HG02840 (cell line): ENCODE data around the gene RIN2.

ENCODE experiments used
- ATAC-seq: cut with Tn5 transposase; IDR thresholded peaks from one replicate; pipeline ENCODE4 v1.9.1; 2021; ENCODE audit warnings: mild to moderate bottlenecking, moderate library complexity, moderate number of reproducible peaks; ENCODE audit not compliant: unreplicated experiment, low FRiP score

RIN2 gene

DNA sequence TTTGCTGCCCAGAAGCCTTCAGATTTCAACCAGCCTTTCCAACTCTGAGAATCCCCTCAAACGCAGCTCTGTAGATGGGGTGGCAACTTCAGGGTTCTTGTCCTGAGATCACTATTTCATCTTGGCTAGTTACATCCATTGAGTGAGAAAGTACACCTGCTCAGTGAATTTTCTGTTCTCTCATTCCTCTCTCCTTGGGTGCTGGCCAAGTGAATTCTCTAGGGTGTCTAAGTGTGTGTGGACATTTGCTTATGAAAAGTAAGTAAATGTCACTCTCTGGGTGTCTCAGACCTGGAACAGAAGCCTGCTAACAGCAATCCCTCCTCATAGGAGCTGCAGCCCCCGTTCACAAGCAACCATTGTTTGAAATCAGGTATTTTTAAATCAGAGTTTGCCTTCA lies 3.8 kb downstream of the RIN2 start:
- ATAC-seq, result no peak

DNA sequence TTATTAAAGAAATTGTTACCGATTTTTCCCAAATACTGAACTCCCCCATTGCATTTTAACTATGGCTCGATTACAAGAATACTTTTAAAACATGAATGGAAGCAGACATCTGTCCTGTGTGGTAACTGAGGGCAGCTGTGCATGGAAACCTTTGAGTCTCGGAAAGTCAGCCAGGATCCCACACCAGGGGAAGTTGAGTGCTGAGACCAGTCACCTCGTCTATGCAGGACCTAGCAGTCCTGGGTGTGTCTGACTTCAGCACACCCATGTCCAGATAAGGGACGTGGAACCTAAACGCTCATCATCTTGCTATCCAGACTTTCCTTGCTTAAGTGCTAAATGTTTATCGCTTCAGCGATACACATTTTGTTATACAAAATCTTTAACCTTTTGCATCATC lies 6.1 kb downstream of the RIN2 start:
- ATAC-seq, result no peak

DNA sequence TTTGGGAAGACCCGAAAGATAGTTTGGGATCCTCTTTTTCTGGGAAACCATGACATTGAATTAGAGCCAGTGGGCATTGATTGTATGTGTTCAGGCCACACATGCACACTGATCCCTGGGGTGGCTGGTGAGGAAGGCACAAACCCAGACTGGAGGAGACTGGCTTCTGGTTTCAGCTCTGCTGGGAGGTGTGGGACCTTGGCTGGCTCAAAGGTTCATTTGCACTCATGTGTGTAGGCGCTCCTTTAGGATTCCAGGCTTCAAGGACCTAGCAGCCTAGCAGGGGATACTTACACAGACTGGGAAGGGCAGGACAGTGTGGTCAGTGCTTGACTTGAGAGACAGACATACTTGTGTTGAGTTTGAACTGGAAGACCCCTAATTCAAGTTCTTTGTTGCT lies 7.2 kb downstream of the RIN2 start:
- ATAC-seq, result no peak

DNA sequence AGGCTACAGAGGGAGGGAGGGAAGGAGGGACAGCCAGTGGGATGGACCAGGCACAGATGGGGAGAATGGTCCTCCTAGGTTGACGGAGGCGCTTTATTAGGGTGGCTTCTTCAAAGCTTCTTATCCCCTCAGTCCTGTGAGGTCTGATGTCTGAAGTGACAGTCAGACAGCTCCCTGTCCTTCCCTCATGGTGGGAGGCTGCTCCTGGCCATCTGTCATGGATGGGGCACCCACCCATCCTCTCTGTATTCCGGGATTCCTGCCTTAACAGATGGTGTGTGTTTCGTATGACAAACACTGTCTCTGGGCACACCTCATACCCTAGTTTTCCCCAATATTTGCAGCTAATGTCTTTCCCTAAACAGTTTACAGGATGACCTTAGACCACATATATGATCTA lies 7.9 kb downstream of the RIN2 start:
- ATAC-seq, result no peak

DNA sequence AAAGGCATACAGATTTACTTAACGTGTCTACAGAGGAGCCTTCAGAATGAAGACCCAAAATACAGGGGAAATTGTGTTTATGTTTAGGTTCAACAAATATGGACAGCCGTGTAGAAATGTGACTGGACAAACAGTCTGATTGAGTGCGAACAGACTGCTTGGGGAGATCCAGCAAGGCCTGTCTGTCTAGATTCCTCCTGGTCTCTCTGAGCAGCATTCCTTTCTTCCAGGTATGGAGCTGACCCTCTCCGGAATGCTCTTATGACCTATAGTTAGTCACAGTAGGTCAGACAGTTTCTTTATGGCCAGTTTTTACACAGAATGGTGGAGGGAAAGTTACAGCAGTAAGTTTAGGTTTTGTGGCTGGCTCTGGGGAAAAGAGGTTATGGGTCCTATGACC lies 9.0 kb downstream of the RIN2 start:
- no peak for ATAC-seq

DNA sequence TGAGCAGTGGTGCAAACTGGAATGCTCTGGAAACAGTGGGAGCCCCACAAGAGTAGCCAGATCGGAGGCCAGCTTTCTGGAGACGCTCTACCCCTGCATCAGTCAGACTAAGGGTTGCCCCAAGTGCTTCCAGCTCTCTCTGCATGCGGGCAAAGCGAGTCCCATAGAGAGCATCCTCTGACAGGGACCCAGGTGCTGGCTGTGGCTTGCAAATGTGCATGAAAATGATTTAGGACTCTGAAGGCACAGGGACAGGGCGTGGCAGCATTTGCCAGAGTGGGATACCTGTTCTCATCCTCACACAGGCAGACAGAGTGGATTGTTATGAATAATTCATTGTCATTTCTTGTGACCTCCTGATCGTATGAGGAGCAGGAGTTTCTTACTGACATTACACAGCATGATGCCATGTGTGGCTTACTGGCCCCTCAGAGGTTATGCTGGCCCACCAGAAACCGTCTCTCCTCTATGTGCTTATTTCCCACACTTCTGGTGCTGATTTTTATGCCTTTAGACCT lies 10.3 kb downstream of the RIN2 start:
- no peak for ATAC-seq

DNA sequence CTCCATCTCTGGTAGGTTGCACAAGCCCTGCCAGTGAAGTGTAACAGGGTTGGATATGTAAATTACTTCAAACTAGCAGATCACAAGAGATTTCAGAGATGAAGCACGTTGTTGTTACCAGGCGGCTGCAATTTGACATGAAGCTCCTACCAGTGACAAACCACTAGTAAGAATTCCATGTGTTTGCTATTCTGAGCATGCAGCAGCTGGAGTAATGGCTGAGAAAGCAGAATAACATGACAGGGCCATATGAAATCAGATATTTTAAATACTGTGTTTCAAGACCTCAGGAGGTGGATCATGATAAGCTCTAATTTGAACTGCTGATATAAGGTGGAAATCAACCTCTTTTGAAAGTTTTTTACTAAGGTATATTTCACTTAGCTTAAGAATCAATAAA lies 11.4 kb downstream of the RIN2 start:
- no peak for ATAC-seq

DNA sequence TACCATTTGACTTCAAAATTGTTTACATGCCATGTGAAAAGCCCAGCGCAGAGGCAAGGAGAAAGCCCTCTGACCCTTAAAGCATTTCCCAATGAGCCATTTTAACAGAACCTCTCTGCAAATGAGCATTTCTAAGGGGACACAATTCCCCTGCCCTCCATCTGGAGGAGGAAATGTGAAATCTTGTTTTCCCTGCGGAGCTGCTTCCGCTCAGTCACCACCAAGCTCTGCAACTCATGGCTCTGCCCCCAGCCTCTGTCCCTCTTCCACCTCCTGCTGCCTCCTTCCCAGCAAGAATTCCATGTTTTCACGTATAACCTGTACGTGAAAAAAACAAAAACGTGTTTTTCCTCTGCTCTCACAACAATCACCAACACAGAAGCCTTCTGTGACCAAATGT lies 12.3 kb downstream of the RIN2 start:
- ATAC-seq, result no peak

DNA sequence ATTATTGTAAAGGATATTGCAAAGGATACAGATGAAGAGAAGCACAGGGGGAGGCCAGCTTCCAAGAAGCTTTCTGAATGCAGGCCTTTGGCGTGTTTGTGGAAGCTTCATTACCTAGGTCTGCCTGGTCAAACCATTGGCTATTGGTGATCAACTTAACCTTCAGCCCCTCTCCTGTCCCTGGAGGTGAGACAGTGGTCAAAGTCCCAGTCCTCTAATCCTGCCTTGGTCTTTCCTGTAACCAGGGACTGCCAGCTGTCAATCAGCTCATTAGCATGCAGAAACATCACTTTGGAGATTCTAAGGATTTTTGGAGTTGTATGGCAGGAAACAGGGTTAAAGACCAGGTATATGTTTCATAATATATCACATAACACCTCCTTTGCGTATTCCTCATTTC lies 13.0 kb downstream of the RIN2 start:
- ATAC-seq, result no peak

DNA sequence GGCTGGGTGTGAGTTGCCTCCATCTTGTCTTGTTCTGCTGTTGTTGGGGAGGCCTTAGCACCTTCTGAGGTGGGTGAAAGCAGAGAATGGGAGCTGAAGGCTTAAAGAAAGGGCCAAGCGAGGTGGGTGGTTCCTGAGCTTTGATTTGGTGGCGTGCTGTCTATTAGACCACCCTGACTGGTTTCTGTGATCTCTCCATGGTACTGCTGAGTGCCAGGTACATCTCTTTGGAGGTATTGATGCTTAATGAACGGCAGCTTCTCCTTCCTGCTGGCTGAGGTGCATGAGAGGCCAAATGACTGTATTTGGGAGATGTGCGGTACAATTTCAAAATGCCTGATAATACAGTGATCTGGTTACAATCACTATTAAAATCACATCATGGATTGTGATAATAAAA lies 15.4 kb downstream of the RIN2 start:
- no peak for ATAC-seq

DNA sequence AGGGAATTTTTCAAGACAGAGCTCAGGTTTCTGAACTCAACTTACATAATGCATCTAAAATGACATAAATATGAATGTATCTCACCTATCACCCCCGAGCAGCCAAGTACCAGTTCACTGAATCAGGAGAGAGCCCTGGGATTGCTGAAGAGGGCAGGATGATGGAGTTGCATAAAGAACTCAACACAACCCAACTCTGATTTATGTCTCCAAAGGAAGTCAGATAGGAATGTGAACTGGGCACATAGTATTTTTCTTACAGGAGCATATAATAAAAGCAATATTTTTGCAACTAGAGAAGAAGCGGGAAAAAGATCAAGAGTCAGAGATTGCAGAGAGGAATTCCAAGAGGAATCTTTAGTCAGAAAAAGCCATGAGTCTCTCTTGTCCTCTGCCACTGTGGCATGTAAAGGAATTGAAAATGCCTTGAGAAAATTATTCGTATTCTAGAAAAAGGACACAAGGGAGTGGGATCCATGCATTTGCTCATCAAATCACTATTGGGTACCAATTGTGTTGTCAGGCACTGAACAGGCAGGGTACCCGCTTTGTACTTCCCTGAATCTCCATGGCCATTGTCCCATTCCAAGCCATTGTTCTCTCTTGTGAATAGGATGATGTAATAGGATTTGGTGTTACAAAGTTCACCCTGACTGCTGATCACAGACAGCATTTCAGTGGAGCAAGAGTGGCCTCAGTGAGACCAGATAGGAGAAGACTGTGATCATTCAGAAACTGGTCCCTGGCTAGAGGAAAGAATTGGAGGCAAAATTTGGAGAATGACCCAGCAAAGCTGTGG lies 16.3 kb downstream of the RIN2 start:
- ATAC-seq, result no peak

DNA sequence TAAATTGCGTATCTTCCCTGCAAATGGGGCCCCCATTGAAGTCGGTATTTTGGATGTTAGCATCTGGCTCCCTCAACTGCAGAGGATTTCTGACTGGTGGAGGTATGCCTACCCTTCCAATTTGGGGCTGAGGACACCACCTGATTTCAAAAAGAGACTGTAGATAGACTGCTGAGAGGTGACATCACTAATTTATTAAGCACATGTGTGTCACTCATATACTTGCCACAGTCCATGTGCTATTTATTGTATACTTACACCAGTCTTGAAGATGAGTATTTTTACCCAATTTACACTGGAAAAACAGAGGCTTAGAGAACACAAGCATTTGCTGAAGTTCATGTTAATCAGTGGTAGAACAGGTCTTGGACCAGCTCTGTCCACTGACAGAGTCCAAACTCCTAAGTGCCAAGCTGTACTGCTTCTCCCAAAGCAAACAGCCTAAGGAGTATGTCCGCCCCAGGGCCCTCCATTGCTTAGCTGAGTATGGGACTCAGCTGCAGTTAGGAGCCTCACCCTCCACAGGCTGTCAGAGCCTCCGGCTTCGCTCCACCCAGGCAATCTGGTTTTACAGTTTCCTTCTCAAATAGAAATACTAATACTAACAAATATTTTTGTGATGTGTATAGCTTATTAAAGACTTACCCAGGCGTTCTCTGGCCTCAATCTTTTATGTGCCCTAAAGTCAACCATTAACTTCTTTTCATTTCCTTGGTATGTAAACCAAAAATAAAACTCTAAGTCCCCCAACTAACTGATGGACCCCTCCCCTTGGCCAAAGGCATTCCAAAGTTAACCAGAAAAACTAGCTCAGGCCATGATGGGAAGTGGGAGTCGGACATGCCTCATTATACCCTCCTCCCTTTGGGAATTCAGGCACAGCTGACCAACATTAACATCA lies 17.5 kb downstream of the RIN2 start:
- no peak for ATAC-seq

DNA sequence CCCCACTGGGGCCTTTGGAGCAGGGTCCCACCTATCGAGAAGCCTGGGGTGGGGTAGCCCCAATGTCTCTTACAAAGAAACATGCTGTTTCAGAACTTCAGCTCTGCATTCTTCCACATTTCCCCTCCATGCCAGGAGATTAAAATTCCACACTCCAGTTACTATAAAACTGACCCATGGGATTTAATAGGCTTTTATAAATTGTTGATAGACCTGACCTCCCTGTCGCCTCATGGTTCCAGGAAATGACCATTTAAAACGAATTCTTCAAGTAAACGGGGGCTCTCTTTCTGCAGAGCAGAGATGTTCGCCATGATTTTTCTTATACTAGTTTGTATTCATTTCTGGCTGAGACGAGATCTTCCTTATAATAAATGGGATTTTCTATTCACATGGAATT lies 19.3 kb downstream of the RIN2 start:
- no peak for ATAC-seq

DNA sequence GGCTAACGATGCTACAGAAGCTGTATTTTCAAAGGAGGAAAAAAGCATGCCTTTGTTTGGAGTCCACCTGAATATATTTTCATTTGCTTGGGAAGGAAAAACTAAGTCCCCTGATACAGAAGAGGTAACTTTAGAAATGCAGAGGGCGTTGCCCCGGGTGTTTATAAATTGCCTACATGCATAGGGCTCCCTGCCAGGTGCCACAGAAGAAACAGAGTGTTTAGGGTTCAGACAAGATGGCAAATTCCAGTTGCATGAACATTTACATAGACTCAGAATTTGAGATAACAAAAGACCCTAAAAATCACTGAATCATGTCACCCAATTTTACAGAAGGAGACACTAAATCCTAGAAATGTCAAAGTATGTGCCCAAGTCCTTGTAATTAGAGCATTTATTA lies 19.9 kb downstream of the RIN2 start:
- no peak for ATAC-seq

DNA sequence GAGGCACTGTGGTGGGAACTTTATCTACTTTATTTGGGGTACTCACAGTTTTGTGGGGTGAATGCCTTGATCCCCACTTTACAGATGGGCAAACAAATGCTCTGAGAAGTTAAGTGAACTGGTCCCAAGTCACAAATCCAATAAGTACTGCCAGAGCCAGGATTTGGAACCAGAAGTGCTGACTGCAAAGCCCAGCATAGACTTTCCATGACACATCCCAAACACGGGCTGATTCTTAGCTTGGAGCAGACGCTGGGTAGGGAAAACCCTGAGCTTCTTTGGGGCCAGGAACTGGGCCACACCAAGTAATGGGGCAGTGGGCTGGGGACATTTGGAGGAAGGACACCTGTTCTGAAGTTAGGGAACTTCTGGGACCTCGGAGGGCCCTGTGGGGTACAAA lies 20.3 kb downstream of the RIN2 start:
- no peak for ATAC-seq

DNA sequence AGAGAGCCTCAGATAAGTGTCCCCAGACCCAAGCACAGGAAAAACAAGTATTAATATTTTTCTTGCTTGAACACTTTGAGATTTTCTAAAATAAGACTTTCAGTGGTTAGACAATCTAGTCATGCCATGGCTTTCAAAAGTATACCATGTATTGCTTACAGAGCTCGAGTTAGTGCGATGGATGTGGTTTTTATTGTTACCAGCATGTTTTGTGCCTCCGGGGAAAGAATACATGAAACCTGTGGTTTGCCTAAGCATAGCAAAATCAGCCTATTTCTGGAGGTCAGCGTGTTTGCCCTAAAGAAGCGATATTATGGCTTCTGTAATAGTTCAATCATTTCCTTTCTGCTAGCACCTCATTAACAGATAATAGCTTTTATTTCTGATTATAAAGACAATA lies 21.6 kb downstream of the RIN2 start:
- no peak for ATAC-seq

DNA sequence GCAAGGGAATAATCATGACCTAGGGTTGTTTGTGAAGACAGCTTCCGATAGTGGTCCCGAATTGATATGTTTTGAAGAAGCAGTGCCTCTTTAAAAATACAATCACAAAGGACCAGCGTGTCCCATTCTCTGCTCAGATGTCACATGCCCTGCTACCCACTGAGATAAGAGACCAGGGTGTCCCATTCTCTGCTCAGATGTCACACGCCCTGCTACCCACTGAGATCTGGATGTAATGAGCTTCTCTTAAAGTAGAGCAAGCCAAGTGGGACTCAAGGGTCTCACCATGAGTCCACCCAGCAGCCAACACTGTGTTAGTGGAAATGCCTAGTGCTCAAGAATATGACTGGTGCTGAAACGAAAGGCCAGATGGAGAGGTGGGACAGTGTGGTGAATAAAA lies 22.2 kb downstream of the RIN2 start:
- ATAC-seq, result no peak

DNA sequence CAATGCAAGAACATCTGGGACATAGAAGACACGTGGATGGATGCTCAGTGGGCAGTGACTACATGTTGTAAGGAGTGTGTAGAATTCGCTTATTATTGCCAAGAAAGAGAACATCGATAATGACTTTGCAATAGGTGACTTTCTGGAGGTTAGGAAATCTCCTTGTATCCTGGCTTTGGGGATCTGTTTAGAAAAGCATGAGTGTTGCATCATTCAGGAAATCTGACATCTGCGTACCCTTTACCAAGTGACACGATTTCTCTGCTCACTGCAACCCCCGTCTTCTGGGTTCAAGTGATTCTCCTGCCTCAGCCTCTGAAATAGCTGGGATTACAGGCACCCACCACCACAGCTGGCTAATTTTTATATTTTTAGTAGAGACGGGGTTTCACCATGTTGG lies 23.2 kb downstream of the RIN2 start:
- no peak for ATAC-seq

DNA sequence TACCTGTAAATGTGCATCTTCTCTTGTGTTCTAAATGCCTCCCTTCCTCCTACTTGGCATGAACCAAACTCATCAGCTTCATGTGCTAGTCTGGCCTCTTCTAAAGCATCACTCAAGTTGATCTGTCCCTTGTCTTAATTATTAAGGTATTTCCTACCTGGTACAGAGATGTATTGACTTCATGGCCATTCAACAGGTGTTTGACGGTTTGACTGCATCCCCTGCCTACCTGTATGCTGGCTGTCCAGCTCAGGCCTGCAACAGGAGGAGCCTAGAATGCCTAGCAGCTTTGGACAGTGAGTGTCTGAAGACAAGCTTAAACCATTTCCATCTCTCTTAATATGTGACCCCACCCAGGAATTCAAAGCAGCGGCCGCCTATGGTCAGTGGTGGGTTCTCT lies 24.6 kb downstream of the RIN2 start:
- no peak for ATAC-seq

DNA sequence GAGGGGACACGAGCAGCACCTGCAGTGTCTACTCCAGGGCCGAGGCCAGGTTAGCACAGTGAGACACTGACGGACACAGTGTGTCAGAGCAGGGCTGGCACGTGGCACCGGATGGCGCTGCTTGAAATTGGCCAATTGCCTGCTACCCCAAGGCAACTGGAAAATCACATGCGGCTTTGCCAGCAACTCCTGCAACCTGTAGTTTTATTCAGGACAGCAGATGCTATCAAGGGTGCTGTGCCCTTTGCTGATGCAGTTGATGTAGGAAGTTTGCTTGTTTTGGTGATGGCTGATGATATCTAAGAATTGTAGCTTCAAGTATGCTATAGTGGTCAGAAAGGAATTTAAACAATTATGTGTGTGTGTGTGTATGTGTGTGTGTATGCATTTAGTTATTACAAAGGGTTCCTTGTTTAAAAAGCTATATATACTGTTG lies 25.9 kb downstream of the RIN2 start:
- ATAC-seq, result no peak

DNA sequence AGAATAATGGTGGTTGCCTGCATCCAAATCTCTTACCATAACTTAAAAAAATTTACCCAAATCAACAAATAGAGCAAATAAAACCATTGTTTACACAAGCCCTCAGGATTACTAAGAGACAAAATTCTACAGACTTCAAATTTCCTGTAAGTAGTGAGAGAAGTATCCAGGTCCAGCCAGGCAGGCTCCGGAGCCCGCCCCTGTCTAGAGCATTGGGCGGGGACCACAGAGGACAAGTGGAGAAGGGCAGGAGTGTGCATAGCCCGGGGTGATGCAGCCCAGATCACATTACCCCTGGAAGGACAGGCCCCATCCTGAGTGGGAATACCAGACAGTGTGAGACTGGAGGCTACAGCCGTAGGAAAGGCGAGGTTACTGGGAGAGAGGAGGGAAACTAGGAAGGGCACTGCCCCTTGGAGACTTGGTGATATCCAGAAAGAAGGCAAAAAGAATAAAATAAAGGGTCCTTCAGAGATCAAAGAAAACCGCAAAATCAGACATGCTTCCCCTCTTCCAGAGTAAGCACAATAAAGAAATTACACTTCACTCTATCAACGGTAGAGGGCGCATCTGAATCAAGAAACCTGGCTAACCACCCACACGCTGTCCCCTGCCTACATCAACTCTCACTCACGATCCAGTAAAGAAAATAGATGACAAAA lies 26.6 kb downstream of the RIN2 start:
- no peak for ATAC-seq
